WTC11 (cell line): Measurements from ENCODE around the gene MLF2. TPM values are rescaled to one million over a fixed set of nuclear protein-coding genes. Genes with fewer than 3 reads are reported as not detected.

ENCODE experiments used
- ATAC-seq: fragments of 200-7000 bp; cut with Tn5 transposase; 2 replicates; pipeline ENCODE4 v1.10.0; 2021; ENCODE audit warnings: mild to moderate bottlenecking, moderate library complexity
- CTCF ChIA-PET: fragments of 300-600 bp; sonication (Branson Sonifier 250); formaldehyde crosslinking; loops from one replicate; lab custom pipeline; 2021; ENCODE audit warnings: antibody characterized with exemption; lab: Charles Lee
- POLR2A ChIA-PET: fragments of 350-600 bp; sonication (Branson Sonifier 250); formaldehyde crosslinking; loops from one replicate; lab custom pipeline; 2021; ENCODE audit warnings: antibody characterized with exemption; lab: Charles Lee
- DNase-seq: peaks from one replicate; pipeline ENCODE4 v3.0.0; 2021; ENCODE audit warnings: low spot score
- H3K27ac Mint-ChIP-seq: 2 replicates; pipeline ENCODE4 v1.8.0; 2021; ENCODE audit warnings: mixed read lengths
- H3K27me3 Mint-ChIP-seq: 2 replicates; pipeline ENCODE4 v1.8.0; 2021; ENCODE audit warnings: low read depth, mild to moderate bottlenecking, moderate library complexity, mixed read lengths
- H3K36me3 Mint-ChIP-seq: 2 replicates; pipeline ENCODE4 v1.8.0; 2021; ENCODE audit warnings: mixed read lengths
- H3K4me1 Mint-ChIP-seq: 2 replicates; pipeline ENCODE4 v1.8.0; 2022; ENCODE audit warnings: mixed read lengths
- H3K4me3 Mint-ChIP-seq: 2 replicates; pipeline ENCODE4 v1.8.0; 2021; ENCODE audit warnings: mild to moderate bottlenecking, moderate library complexity, mixed read lengths
- H3K9me3 Mint-ChIP-seq: 2 replicates; pipeline ENCODE4 v1.8.0; 2021; ENCODE audit warnings: mixed read lengths
- CBFB ChIP-seq: sonication (generic); formaldehyde crosslinking; IDR thresholded peaks from 2 replicates; pipeline ENCODE4 v1.8.1; 2022; ENCODE audit warnings: mild to moderate bottlenecking, low read depth, missing genetic modification reagents
- CTCF ChIP-seq: fragments of 200-600 bp; IDR thresholded peaks from 2 replicates; pipeline ENCODE4 v1.8.0; 2022; ENCODE audit warnings: antibody characterized with exemption
- FOXJ3 ChIP-seq: sonication (generic); formaldehyde crosslinking; IDR thresholded peaks from 2 replicates; pipeline ENCODE4 v1.9.0; 2021; ENCODE audit warnings: missing genetic modification reagents, mild to moderate bottlenecking, borderline replicate concordance
- GABPB1 ChIP-seq: sonication (generic); formaldehyde crosslinking; IDR thresholded peaks from 2 replicates; pipeline ENCODE4 v1.8.1; 2023; ENCODE audit warnings: mild to moderate bottlenecking, missing genetic modification reagents
- GRHL2 ChIP-seq: fragments of 250-450 bp; sonication (Bioruptor Pico); IDR thresholded peaks from 2 replicates; pipeline ENCODE4 v1.8.0; 2022; ENCODE audit warnings: mild to moderate bottlenecking, moderate library complexity; ENCODE audit not compliant: insufficient replicate concordance, severe bottlenecking
- NR3C1 ChIP-seq: sonication (generic); formaldehyde crosslinking; conservative IDR thresholded peaks from 2 replicates; pipeline ENCODE4 v1.8.1; 2023; ENCODE audit warnings: low read depth, mild to moderate bottlenecking, missing genetic modification reagents
- PRRX2 ChIP-seq: fragments of 250-450 bp; sonication (Bioruptor Pico); IDR thresholded peaks from 2 replicates; pipeline ENCODE4 v1.8.0; 2021; ENCODE audit warnings: mild to moderate bottlenecking
- RORB ChIP-seq: fragments of 250-450 bp; sonication (Bioruptor Pico); IDR thresholded peaks from 2 replicates; pipeline ENCODE4 v1.9.0; 2021; ENCODE audit warnings: mild to moderate bottlenecking
- SP1 ChIP-seq: sonication (generic); formaldehyde crosslinking; conservative IDR thresholded peaks from 2 replicates; pipeline ENCODE4 v1.8.1; 2022; ENCODE audit warnings: missing genetic modification reagents
- TEAD1 ChIP-seq: sonication (generic); formaldehyde crosslinking; IDR thresholded peaks from 2 replicates; pipeline ENCODE4 v1.8.0; 2022; ENCODE audit warnings: mild to moderate bottlenecking, missing genetic modification reagents
- ZMAT4 ChIP-seq: fragments of 250-450 bp; sonication (Bioruptor Pico); IDR thresholded peaks from 2 replicates; pipeline ENCODE4 v1.9.0; 2021; ENCODE audit warnings: mild to moderate bottlenecking
- ZNF671 ChIP-seq: fragments of 250-450 bp; sonication (Bioruptor Pico); IDR thresholded peaks from 2 replicates; pipeline ENCODE4 v1.8.0; 2021; ENCODE audit warnings: mild to moderate bottlenecking
- total RNA-seq: library from RNA; stranded (reverse); gene quantifications from 3 replicates; pipeline ENCODE4 v1.2.3, GENCODE V29; 2021
- TF ChIP-seq, protein P1 (sequence below): sonication (generic); formaldehyde crosslinking; IDR thresholded peaks from 2 replicates; pipeline ENCODE4 v1.8.1; 2022; ENCODE audit warnings: mild to moderate bottlenecking, missing genetic modification reagents, moderate library complexity, borderline replicate concordance
- TF ChIP-seq, protein P2 (sequence below): sonication (generic); formaldehyde crosslinking; IDR thresholded peaks from 2 replicates; pipeline ENCODE4 v1.8.1; 2023; ENCODE audit warnings: mild to moderate bottlenecking, moderate library complexity, missing genetic modification reagents
- TF ChIP-seq, protein P3 (sequence below): fragments of 250-450 bp; sonication (Bioruptor Pico); IDR thresholded peaks from 2 replicates; pipeline ENCODE4 v1.9.0; 2021; ENCODE audit warnings: moderate library complexity, mild to moderate bottlenecking, inconsistent platforms, borderline replicate concordance
- TF ChIP-seq, protein P4 (sequence below): sonication (generic); formaldehyde crosslinking; IDR thresholded peaks from 2 replicates; pipeline ENCODE4 v1.8.0; 2022; ENCODE audit warnings: mild to moderate bottlenecking, missing genetic modification reagents
- TF ChIP-seq, protein P5 (sequence below): sonication (generic); formaldehyde crosslinking; conservative IDR thresholded peaks from 2 replicates; pipeline ENCODE4 v1.8.1; 2023; ENCODE audit warnings: mild to moderate bottlenecking, low read depth, missing genetic modification reagents, moderate library complexity

MLF2 gene
- total RNA-seq, 1 experiment from 2014 or later: 236 TPM

GRCh38 chr12:6750506-6750905 is 2.4 kb downstream of the MLF2 start (continued):
- TF ChIP-seq, protein P1, sequence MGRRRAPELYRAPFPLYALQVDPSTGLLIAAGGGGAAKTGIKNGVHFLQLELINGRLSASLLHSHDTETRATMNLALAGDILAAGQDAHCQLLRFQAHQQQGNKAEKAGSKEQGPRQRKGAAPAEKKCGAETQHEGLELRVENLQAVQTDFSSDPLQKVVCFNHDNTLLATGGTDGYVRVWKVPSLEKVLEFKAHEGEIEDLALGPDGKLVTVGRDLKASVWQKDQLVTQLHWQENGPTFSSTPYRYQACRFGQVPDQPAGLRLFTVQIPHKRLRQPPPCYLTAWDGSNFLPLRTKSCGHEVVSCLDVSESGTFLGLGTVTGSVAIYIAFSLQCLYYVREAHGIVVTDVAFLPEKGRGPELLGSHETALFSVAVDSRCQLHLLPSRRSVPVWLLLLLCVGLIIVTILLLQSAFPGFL: no peak
- TF ChIP-seq, protein P2, sequence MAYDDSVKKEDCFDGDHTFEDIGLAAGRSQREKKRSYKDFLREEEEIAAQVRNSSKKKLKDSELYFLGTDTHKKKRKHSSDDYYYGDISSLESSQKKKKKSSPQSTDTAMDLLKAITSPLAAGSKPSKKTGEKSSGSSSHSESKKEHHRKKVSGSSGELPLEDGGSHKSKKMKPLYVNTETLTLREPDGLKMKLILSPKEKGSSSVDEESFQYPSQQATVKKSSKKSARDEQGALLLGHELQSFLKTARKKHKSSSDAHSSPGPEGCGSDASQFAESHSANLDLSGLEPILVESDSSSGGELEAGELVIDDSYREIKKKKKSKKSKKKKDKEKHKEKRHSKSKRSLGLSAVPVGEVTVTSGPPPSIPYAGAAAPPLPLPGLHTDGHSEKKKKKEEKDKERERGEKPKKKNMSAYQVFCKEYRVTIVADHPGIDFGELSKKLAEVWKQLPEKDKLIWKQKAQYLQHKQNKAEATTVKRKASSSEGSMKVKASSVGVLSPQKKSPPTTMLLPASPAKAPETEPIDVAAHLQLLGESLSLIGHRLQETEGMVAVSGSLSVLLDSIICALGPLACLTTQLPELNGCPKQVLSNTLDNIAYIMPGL (CRISPR knock-in tag): no peak
- TF ChIP-seq RORB (CRISPR knock-in tag): no peak
- TF ChIP-seq ZNF671 (CRISPR knock-in tag): no peak
- TF ChIP-seq GABPB1 (CRISPR knock-in tag): no peak

- POLR2A ChIA-PET: no interaction called here
- Mint-ChIP-seq H3K27me3 (no peaks in the 10 kb centered on the region), H3K4me3 (no peak overlapping the region), H3K9me3 (no peaks in the 10 kb centered on the region)
- DNase-seq: no peak
- no peak for ATAC-seq
- TF ChIP-seq, protein P3, sequence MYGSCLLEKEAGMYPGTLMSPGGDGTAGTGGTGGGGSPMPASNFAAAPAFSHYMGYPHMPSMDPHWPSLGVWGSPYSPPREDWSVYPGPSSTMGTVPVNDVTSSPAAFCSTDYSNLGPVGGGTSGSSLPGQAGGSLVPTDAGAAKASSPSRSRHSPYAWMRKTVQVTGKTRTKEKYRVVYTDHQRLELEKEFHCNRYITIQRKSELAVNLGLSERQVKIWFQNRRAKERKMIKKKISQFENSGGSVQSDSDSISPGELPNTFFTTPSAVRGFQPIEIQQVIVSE: no peak
- TF ChIP-seq CBFB (CRISPR knock-in tag): no peak
- TF ChIP-seq, protein P4, sequence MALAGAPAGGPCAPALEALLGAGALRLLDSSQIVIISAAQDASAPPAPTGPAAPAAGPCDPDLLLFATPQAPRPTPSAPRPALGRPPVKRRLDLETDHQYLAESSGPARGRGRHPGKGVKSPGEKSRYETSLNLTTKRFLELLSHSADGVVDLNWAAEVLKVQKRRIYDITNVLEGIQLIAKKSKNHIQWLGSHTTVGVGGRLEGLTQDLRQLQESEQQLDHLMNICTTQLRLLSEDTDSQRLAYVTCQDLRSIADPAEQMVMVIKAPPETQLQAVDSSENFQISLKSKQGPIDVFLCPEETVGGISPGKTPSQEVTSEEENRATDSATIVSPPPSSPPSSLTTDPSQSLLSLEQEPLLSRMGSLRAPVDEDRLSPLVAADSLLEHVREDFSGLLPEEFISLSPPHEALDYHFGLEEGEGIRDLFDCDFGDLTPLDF (CRISPR knock-in tag): no peak
- TF ChIP-seq GRHL2 (CRISPR knock-in tag): no peak
- TF ChIP-seq RORB (CRISPR knock-in tag): no peak
- TF ChIP-seq SP1 (CRISPR knock-in tag): no peak
- no peak for TF ChIP-seq NR3C1 (CRISPR knock-in tag)
- TF ChIP-seq ZMAT4: no peak
- no peak for TF ChIP-seq PRRX2 (CRISPR knock-in tag)
- no peak for TF ChIP-seq FOXJ3 (CRISPR knock-in tag)
- TF ChIP-seq TEAD1 (CRISPR knock-in tag): no peak
- TF ChIP-seq, protein P5, sequence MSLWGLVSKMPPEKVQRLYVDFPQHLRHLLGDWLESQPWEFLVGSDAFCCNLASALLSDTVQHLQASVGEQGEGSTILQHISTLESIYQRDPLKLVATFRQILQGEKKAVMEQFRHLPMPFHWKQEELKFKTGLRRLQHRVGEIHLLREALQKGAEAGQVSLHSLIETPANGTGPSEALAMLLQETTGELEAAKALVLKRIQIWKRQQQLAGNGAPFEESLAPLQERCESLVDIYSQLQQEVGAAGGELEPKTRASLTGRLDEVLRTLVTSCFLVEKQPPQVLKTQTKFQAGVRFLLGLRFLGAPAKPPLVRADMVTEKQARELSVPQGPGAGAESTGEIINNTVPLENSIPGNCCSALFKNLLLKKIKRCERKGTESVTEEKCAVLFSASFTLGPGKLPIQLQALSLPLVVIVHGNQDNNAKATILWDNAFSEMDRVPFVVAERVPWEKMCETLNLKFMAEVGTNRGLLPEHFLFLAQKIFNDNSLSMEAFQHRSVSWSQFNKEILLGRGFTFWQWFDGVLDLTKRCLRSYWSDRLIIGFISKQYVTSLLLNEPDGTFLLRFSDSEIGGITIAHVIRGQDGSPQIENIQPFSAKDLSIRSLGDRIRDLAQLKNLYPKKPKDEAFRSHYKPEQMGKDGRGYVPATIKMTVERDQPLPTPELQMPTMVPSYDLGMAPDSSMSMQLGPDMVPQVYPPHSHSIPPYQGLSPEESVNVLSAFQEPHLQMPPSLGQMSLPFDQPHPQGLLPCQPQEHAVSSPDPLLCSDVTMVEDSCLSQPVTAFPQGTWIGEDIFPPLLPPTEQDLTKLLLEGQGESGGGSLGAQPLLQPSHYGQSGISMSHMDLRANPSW (CRISPR knock-in tag): no peak
- no peak for TF ChIP-seq CTCF
- TF ChIP-seq, all 79 proteins: peak for 0
- Mint-ChIP-seq H3K27ac (no peak overlapping the region), H3K4me1 (peaks cover 10% of the 10 kb centered on the region), H3K36me3 (peaks cover 53% of the 10 kb centered on the region)
- CTCF ChIA-PET: interaction anchor here (0.7 kb wide), 1 partner anchor 18 kb away, joined by 3 read pairs; the partner anchor contains the start of gene PTMS
Measured at GRCh38 chr12:6748761-6749160, 4.2 kb downstream of the MLF2 start.
